Spleen (tissue), 11 donors: ENCODE results near the gene NLK. TPM values are rescaled to one million over a fixed set of nuclear protein-coding genes. Genes with fewer than 3 reads are reported as not detected.
"Not testable (repeated sequence)": the region's sequence is repeated elsewhere in the genome, so short reads cannot be mapped to it uniquely, and the experiment has no call there.

Source experiments
- DNase-seq: peaks from one replicate; pipeline ENCODE4 v3.0.0-alpha.2; 2020
- H3K27ac ChIP-seq, 8 donors: fragments of 200-600 bp; sonication (generic) in 7 of 8; 1 replicate in 4 of 8; 2 replicates in 4 of 8; pipeline versions ENCODE4 v1.5.0 to v1.8.0; 2016 to 2021; ENCODE audit warnings: inconsistent platforms in 4 of 8, mild to moderate bottlenecking in 4 of 8, moderate library complexity in 1 of 8
- H3K27me3 ChIP-seq, 7 donors: fragments of 200-600 bp; sonication (generic) in 6 of 7; replicated peaks in 1 of 7; 1 replicate in 4 of 7; 2 replicates in 3 of 7; pipeline versions ENCODE4 v1.5.0 to v1.8.0; 2016 to 2021; ENCODE audit warnings: inconsistent platforms in 3 of 7, mild to moderate bottlenecking in 1 of 7
- H3K36me3 ChIP-seq, 6 donors: fragments of 200-600 bp; sonication (generic) in 5 of 6; 1 replicate in 4 of 6; 2 replicates in 2 of 6; pipeline versions ENCODE4 v1.5.0 to v1.8.0; 2016 to 2021; ENCODE audit warnings: inconsistent platforms in 2 of 6
- H3K4me1 ChIP-seq, 6 donors: fragments of 200-600 bp; sonication (generic) in 5 of 6; 1 replicate in 3 of 6; 2 replicates in 3 of 6; pipeline versions ENCODE4 v1.5.0 to v1.8.0; 2016 to 2021; ENCODE audit warnings: inconsistent platforms in 3 of 6
- H3K4me3 ChIP-seq, 8 donors: fragments of 200-600 bp; sonication (generic) in 7 of 8; 1 replicate in 4 of 8; 2 replicates in 4 of 8; pipeline versions ENCODE4 v1.5.0 to v1.8.0; 2016 to 2021; ENCODE audit warnings: inconsistent platforms in 4 of 8, mild to moderate bottlenecking in 4 of 8, moderate library complexity in 2 of 8
- H3K9me3 ChIP-seq, 8 donors: fragments of 200-600 bp; sonication (generic) in 7 of 8; 1 replicate in 4 of 8; 2 replicates in 4 of 8; pipeline versions ENCODE4 v1.5.0 to v1.8.0; 2016 to 2021; ENCODE audit warnings: inconsistent platforms in 4 of 8
- POLR2A ChIP-seq, 3 donors: fragments of 450-650 bp; IDR thresholded peaks; one replicate each; pipeline ENCODE4 v1.5.1; 2017; ENCODE audit warnings: antibody characterized with exemption in 3 of 3, mild to moderate bottlenecking in 1 of 3
- POLR2AphosphoS5 ChIP-seq, 3 donors: sonication (generic); formaldehyde crosslinking; IDR thresholded peaks; one replicate each; pipeline ENCODE4 v1.5.1; 2017; ENCODE audit warnings: antibody characterized with exemption in 3 of 3
- WGBS, 5 donors: extraction: QIAGEN DNeasy Blood & Tissue Kit in 3 of 5; methylation state at CpG; one replicate each; pipeline versions ENCODE4 v1.1.5 to v1.1.7; 2013 to 2018; 5-methylcytosine and 5-hydroxymethylcytosine counted together
- intact Hi-C: fragments of 100-400 bp; cut with DNase I; formaldehyde crosslinking; loops from one replicate; pipeline ENCODE4 v1.15.0; 2023; ENCODE audit warnings: low total_unique reads
- polyA plus RNA-seq, 3 donors: library from polyadenylated mRNA; stranded (reverse); fragments of 200-250 nt; gene quantifications; one replicate each; pipeline ENCODE4 v1.2.1, GENCODE V29; 2013
- total RNA-seq, 7 donors: library from RNA; depleted of rRNA in 3 of 7; stranded (reverse); fragments of >200 nt in 3 of 7; fragmentation: NEBNext Ultra II Directional in 4 of 7; extraction: Animal tissue kit (Norgen Biotek cat#: 25700) in 4 of 7; gene quantifications; one replicate each; pipeline versions ENCODE4 v1.1.0 to v1.2.1, GENCODE V29; 2016 to 2021
- TF ChIP-seq, protein P1 (sequence below), 11 experiments: fragments of 200-600 bp in 7 of 11; fragments of 450-650 bp in 4 of 11; sonication (generic) in 4 of 11; IDR thresholded peaks in 8 of 11; conservative IDR thresholded peaks in 3 of 11; 1 replicate in 7 of 11; 2 replicates in 4 of 11; pipeline versions ENCODE4 v1.4.0 to v1.8.0; 2016 to 2021; ENCODE audit warnings: antibody characterized with exemption in 11 of 11, inconsistent platforms in 4 of 11, mild to moderate bottlenecking in 1 of 11
- donor health status: healthy with polysubstance abuse.
- donor health status: DM: no; HTN: no; CAD: no; lungs with moderate emphysema.
- donor health status: DM: no; HTN: no; CAD: no.
- donor health status: Bipolar disorder and iron deficiency.
- donor health status: healthy.
- donor health status: DM: no; HTN: no; CAD: no.
- donor health status: DM: yes; HTN: yes; CAD: no.

The NLK gene
- total and polyA plus RNA-seq, 10 donors, result 12.6 to 49.4 (median 34.3) TPM

DNA sequence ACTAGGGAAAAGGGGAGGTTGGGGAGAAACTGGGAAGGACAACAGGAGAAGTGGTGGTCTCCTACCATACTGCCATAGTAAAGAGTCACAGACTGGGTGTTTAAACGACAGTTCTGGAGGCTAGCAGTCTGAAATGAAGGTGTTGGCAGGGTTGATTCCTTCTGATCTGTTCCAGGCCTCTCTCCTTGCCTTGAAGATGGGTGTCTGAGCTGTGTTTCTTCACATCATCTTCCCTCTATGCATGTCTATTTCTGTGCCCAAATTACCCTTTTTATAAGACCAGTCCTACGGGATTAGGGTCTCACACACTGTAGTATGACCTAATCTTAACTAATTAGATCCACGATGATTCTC is 196.8 kb downstream of the NLK start:
- H3K4me1 ChIP-seq, result peaks cover 0 to 10% (median 0%) of the 10 kb centered on the region in 6 donors
- no peaks in the 10 kb centered on the region for H3K9me3 ChIP-seq
- TF ChIP-seq, protein P1, sequence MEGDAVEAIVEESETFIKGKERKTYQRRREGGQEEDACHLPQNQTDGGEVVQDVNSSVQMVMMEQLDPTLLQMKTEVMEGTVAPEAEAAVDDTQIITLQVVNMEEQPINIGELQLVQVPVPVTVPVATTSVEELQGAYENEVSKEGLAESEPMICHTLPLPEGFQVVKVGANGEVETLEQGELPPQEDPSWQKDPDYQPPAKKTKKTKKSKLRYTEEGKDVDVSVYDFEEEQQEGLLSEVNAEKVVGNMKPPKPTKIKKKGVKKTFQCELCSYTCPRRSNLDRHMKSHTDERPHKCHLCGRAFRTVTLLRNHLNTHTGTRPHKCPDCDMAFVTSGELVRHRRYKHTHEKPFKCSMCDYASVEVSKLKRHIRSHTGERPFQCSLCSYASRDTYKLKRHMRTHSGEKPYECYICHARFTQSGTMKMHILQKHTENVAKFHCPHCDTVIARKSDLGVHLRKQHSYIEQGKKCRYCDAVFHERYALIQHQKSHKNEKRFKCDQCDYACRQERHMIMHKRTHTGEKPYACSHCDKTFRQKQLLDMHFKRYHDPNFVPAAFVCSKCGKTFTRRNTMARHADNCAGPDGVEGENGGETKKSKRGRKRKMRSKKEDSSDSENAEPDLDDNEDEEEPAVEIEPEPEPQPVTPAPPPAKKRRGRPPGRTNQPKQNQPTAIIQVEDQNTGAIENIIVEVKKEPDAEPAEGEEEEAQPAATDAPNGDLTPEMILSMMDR (IDR thresholded peaks at IDR 0.05 in 8 of 11, conservative IDR thresholded peaks at IDR 0.05 in 3 of 11), result no peak
- TF ChIP-seq POLR2A (IDR thresholded peaks at IDR 0.05), result no peak
- TF ChIP-seq POLR2AphosphoS5 (IDR thresholded peaks at IDR 0.05), result no peak
- H3K36me3 ChIP-seq, result no peaks in the 10 kb centered on the region
- no peak overlapping the region for H3K4me3 ChIP-seq
- intact Hi-C loops, result no loop called here
- no peaks in the 10 kb centered on the region for H3K27me3 ChIP-seq
- no peak overlapping the region for H3K27ac ChIP-seq
- WGBS, 5 donors, result 77 to 86% (median 83%) methylated on average over 3 of the region's 3 CpGs
- no peak for DNase-seq

DNA sequence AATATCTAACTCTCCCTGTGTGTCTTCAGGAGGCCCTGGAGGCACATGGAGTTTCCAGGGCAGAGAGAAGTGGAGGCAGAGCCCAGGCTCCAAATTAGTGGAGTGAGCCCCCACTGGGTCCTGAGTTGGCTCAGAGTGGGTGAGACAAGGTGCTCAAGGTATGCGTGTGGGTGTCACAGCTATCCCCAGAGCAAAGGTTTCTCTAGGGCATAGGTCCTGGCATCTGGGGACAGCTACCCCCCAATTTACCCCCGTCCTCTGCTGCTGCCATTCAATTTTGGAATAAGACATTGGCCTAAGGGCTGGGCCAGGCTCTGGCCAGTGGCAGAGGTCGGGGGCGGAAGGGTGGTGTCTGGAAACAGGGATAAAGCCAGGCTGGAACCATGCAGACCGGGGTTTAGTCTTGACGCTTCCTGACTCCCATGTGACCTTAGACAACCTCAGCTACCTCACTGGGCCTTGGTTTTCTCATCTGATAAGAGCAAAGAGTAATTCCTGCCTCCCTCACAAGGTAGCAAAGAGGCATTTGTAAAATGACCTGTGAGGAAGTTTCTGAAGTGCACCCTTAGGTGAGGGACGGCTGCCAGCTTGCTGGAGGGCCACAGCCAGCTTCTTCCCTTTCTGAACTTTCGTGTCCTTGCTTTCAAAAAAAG is 198.3 kb downstream of the NLK start:
- H3K27ac ChIP-seq, result peak overlapping the region in 1 of 8 donors; percentile 17
- intact Hi-C loops, result no loop called here
- H3K9me3 ChIP-seq, result no peaks in the 10 kb centered on the region
- H3K4me3 ChIP-seq, result no peak overlapping the region
- peaks cover 0 to 10% (median 0%) of the 10 kb centered on the region in 6 donors for H3K4me1 ChIP-seq
- no peaks in the 10 kb centered on the region for H3K27me3 ChIP-seq
- 64 to 75% (median 68%) methylated on average over 6 to 8 of the region's 8 CpGs for WGBS, 5 donors
- DNase-seq, result peak; percentile 70
- no peak for TF ChIP-seq POLR2A (IDR thresholded peaks at IDR 0.05)
- TF ChIP-seq, protein P1 (IDR thresholded peaks at IDR 0.05 in 8 of 11, conservative IDR thresholded peaks at IDR 0.05 in 3 of 11), result no peak
- no peaks in the 10 kb centered on the region for H3K36me3 ChIP-seq

DNA sequence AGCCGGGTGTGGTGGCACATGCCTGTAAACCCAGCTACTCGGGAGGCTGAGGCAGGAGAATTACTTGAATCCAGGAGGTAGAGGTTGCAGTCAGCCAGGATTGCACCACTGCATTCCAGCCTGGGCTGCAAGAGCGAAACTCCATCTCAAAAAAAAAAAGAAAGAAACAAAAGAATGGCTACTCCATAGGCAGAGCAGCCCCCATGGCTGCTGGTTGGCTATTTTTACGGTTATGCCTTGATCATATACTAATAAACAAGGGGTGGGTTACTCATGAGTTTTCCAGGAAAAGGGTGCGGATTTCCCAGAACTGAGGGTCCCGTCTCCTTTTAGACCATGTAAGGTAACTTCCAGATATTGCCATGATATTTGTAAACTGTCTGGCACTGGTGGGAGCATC is 200.3 kb downstream of the NLK start:
- DNase-seq, result no peak
- Histone ChIP-seq H3K27ac (no peak overlapping the region), H3K4me3 (no peak overlapping the region), H3K4me1 (peaks cover 0 to 10% (median 0%) of the 10 kb centered on the region in 6 donors), H3K9me3 (no peaks in the 10 kb centered on the region), H3K27me3 (no peaks in the 10 kb centered on the region), H3K36me3 (no peaks in the 10 kb centered on the region)
- TF ChIP-seq POLR2A (IDR thresholded peaks at IDR 0.05) (no peak), POLR2AphosphoS5 (IDR thresholded peaks at IDR 0.05) (no peak)
- TF ChIP-seq, protein P1 (IDR thresholded peaks at IDR 0.05 in 8 of 11, conservative IDR thresholded peaks at IDR 0.05 in 3 of 11), result no peak
- intact Hi-C loops, result no loop called here
- WGBS, 5 donors, result 85 to 92% (median 91%) methylated on average over 6 of the region's 6 CpGs

DNA sequence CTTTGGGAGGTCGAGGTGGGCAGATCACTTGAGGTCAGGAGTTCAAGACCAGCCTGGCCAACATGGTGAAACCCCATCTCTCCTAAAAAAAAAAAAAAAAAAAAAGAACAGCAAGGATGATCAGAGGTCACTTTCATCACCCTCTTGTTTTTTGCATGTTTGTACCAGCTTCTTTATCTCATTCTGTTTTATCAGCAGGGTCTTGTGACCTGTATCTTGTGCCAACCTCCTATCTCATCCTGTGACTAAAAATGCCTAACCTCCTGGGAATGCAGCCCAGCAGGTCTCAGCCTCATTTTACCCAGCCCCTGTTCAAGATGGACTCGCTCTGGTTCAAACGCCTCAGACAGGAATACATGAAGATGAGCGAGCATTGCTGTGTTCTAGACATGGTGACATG is 200.8 kb downstream of the NLK start:
- 83 to 91% (median 87%) methylated on average over 4 of the region's 4 CpGs for WGBS, 5 donors
- DNase-seq, result not testable (repeated sequence)

More for the DNA sequence above, 200.8 kb downstream of the NLK start:
- H3K4me1 ChIP-seq, result peaks cover 0 to 10% (median 0%) of the 10 kb centered on the region in 6 donors
- H3K36me3 ChIP-seq, H3K27me3 ChIP-seq, intact Hi-C loops, H3K27ac ChIP-seq, H3K4me3 ChIP-seq, H3K9me3 ChIP-seq: not testable (repeated sequence)
